Gastrocnemius medialis (tissue), 4 donors: Measurements from ENCODE around the gene SMOC1.

ENCODE experiments used
- POLR2A ChIP-seq, 2 donors: fragments of 450-650 bp; IDR thresholded peaks; one replicate each; pipeline ENCODE4 v1.6.1; 2017; ENCODE audit warnings: antibody characterized with exemption in 2 of 2, mild to moderate bottlenecking in 2 of 2, moderate library complexity in 2 of 2
- TF ChIP-seq, protein P1 (sequence below), 5 experiments: fragments of 450-650 bp in 3 of 5; fragments of 200-600 bp in 2 of 5; sonication (generic) in 2 of 5; IDR thresholded peaks in 4 of 5; conservative IDR thresholded peaks in 1 of 5; 1 replicate in 4 of 5; 2 replicates in 1 of 5; pipeline ENCODE4 v1.5.1; 2016 to 2019; ENCODE audit warnings: antibody characterized with exemption in 5 of 5, mild to moderate bottlenecking in 3 of 5, moderate library complexity in 3 of 5

- TF ChIP-seq, protein P1, sequence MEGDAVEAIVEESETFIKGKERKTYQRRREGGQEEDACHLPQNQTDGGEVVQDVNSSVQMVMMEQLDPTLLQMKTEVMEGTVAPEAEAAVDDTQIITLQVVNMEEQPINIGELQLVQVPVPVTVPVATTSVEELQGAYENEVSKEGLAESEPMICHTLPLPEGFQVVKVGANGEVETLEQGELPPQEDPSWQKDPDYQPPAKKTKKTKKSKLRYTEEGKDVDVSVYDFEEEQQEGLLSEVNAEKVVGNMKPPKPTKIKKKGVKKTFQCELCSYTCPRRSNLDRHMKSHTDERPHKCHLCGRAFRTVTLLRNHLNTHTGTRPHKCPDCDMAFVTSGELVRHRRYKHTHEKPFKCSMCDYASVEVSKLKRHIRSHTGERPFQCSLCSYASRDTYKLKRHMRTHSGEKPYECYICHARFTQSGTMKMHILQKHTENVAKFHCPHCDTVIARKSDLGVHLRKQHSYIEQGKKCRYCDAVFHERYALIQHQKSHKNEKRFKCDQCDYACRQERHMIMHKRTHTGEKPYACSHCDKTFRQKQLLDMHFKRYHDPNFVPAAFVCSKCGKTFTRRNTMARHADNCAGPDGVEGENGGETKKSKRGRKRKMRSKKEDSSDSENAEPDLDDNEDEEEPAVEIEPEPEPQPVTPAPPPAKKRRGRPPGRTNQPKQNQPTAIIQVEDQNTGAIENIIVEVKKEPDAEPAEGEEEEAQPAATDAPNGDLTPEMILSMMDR (IDR thresholded peaks at IDR 0.05 in 4 of 5, conservative IDR thresholded peaks at IDR 0.05 in 1 of 5): no peak
- no peak for TF ChIP-seq POLR2A (IDR thresholded peaks at IDR 0.05)
Observed at GRCh38 chr14:69882915-69883314, 3.7 kb downstream of the SMOC1 start.
